ENCODE results near the gene CCDC40. TPM values are rescaled to one million over a fixed set of nuclear protein-coding genes. Genes with fewer than 3 reads are reported as not detected.
"Not testable (repeated sequence)": the region's sequence is repeated elsewhere in the genome, so short reads cannot be mapped to it uniquely, and the experiment has no call there.

Gene CCDC40
- total RNA-seq, 1 experiment from 2014 or later: 14.2 TPM

- peak; percentile 87 to 94 for DNase-seq
- Histone ChIP-seq H3K4me1 (replicated peaks; ENCODE audit: insufficient read depth) (peaks cover 36% of the 10 kb centered on the region), H3K9me2 (ENCODE audit: insufficient read depth) (no peaks in the 10 kb centered on the region), H3K79me2 (ENCODE audit: low read depth) (no peaks in the 10 kb centered on the region), H3K9me3 (ENCODE audit: insufficient read depth, low read depth) (no peaks in the 10 kb centered on the region), H3F3A (ENCODE audit: insufficient read depth, low read depth) (peaks cover 40% of the 10 kb centered on the region), H2AFZ (no peak overlapping the region), H3K36me3 (ENCODE audit: low read depth) (no peaks in the 10 kb centered on the region), H3K27me3 (ENCODE audit: insufficient read depth, low read depth) (no peaks in the 10 kb centered on the region), H4K20me1 (ENCODE audit: insufficient read depth) (no peaks in the 10 kb centered on the region), H3K4me2 (peak overlapping the region; percentile 61), H3K4me3 (peak overlapping the region; percentile 33; the same call in 1 of the 2 replicates), H3K27ac (peak overlapping the region; percentile 100)
- TF ChIP-seq CTCF (conservative IDR thresholded peaks at IDR 0.05): no peak
- TF ChIP-seq EZH2 (IDR thresholded peaks at IDR 0.05; ENCODE audit: low read depth): no peak
- BruUV-seq (replicated peaks): TSS peak; percentile 80
- intact Hi-C loops (cut with micrococcal nuclease; ENCODE audit: unreplicated experiment): loop anchor here (2.0 to 5.0 kb wide), 3 partner anchors 76 to 255 kb away; no protein-coding TSS in a partner anchor
- ChIA-PET POLR2A (ENCODE audit: unreplicated experiment) (interaction anchor here (0.5 to 0.9 kb wide), 3 partner anchors 10 to 798 kb away, joined by 3 to 6 read pairs (median 4); no protein-coding TSS in a partner anchor), CTCF (interaction anchor here (0.5 to 1.1 kb wide), 5 partner anchors 10 to 248 kb away, joined by 3 to 8 read pairs (median 3); no protein-coding TSS in a partner anchor)
These were observed 42.8 kb upstream of the CCDC40 start for GRCh38 chr17:79993390-79994227.

- not testable (repeated sequence) for H3K9me2 ChIP-seq (ENCODE audit: insufficient read depth); H3K9me3 ChIP-seq (ENCODE audit: insufficient read depth, low read depth); H3K36me3 ChIP-seq (ENCODE audit: low read depth); DNase-seq; H2AFZ ChIP-seq; BruUV-seq (replicated peaks); H3K27me3 ChIP-seq (ENCODE audit: insufficient read depth, low read depth); H3K79me2 ChIP-seq (ENCODE audit: low read depth); H4K20me1 ChIP-seq (ENCODE audit: insufficient read depth)
- peak overlapping the region; percentile 33; the same call in 1 of the 2 replicates for H3K4me3 ChIP-seq
- peak overlapping the region; percentile 100 for H3K27ac ChIP-seq
- H3K4me2 ChIP-seq: peak overlapping the region; percentile 61
- ChIA-PET CTCF (interaction anchor here (0.8 to 1.1 kb wide), 3 partner anchors 14 to 248 kb away, joined by 3 read pairs; no protein-coding TSS in a partner anchor), POLR2A (ENCODE audit: unreplicated experiment) (interaction anchor here (0.9 kb wide), 1 partner anchor 798 kb away, joined by 6 read pairs; no protein-coding TSS in a partner anchor)
- H3K4me1 ChIP-seq (replicated peaks; ENCODE audit: insufficient read depth): peaks cover 36% of the 10 kb centered on the region
- intact Hi-C loops (cut with micrococcal nuclease; ENCODE audit: unreplicated experiment): loop anchor here (5.0 kb wide), 2 partner anchors 77 to 142 kb away; no protein-coding TSS in a partner anchor
- peaks cover 40% of the 10 kb centered on the region for H3F3A ChIP-seq (ENCODE audit: insufficient read depth, low read depth)
These were observed 42.2 kb upstream of the CCDC40 start for GRCh38 chr17:79994228-79994569.

GRCh38 chr17:79994602-79995001 is 41.8 kb upstream of the CCDC40 start:
- peaks cover 36% of the 10 kb centered on the region for H3K4me1 ChIP-seq (replicated peaks; ENCODE audit: insufficient read depth)

More at GRCh38 chr17:79994602-79995001, 41.8 kb upstream of the CCDC40 start:
- intact Hi-C loops (cut with micrococcal nuclease; ENCODE audit: unreplicated experiment): loop anchor here (5.0 kb wide), 2 partner anchors 77 to 142 kb away; no protein-coding TSS in a partner anchor
- no peak for TF ChIP-seq CTCF (conservative IDR thresholded peaks at IDR 0.05)
- no peak for TF ChIP-seq EZH2 (IDR thresholded peaks at IDR 0.05; ENCODE audit: low read depth)
- no peak overlapping the region for H2AFZ ChIP-seq
- peak overlapping the region; percentile 100 for H3K27ac ChIP-seq
- no TSS peak for BruUV-seq (replicated peaks)
- DNase-seq: no peak
- H3K36me3 ChIP-seq (ENCODE audit: low read depth): no peaks in the 10 kb centered on the region
- CTCF ChIA-PET: interaction anchor here (1.1 kb wide), 1 partner anchor 14 kb away, joined by 3 read pairs; no protein-coding TSS in a partner anchor
- POLR2A ChIA-PET (ENCODE audit: unreplicated experiment): interaction anchor here (0.9 kb wide), 1 partner anchor 797 kb away, joined by 6 read pairs; no protein-coding TSS in a partner anchor
- H3K9me2 ChIP-seq (ENCODE audit: insufficient read depth): no peaks in the 10 kb centered on the region
- H3K27me3 ChIP-seq (ENCODE audit: insufficient read depth, low read depth): no peaks in the 10 kb centered on the region
- H3K9me3 ChIP-seq (ENCODE audit: insufficient read depth, low read depth): no peaks in the 10 kb centered on the region
- H3K79me2 ChIP-seq (ENCODE audit: low read depth): no peaks in the 10 kb centered on the region
- H3K4me3 ChIP-seq: no peak overlapping the region; the same call in 1 of the 2 replicates
- no peaks in the 10 kb centered on the region for H4K20me1 ChIP-seq (ENCODE audit: insufficient read depth)
- H3F3A ChIP-seq (ENCODE audit: insufficient read depth, low read depth): peaks cover 40% of the 10 kb centered on the region
- peak overlapping the region; percentile 61 for H3K4me2 ChIP-seq
